Activated CD4-positive, alpha-beta T cell treated with anti-CD3 and anti-CD28 coated beads, Interleukin-2, amount 50 U/mL, for 48 hours (primary cell): ENCODE measurements around the gene ODAD3.
"Not testable (repeated sequence)": the region's sequence is repeated elsewhere in the genome, so short reads cannot be mapped to it uniquely, and the experiment has no call there.

Experiments used
- DNase-seq, 2 experiments: peaks; one replicate each; pipeline ENCODE4 v3.0.0-alpha.2; 2020

ODAD3 gene

GRCh38 chr19:11434703-11435056, 241 bp downstream of the ODAD3 start:
- no peak for DNase-seq

GRCh38 chr19:11433526-11433925, 1.4 kb downstream of the ODAD3 start:
- DNase-seq = not testable (repeated sequence)

- no peak for DNase-seq
Measured at GRCh38 chr19:11426656-11427055, 8.3 kb downstream of the ODAD3 start.

- DNase-seq = no peak
Measured at GRCh38 chr19:11425719-11426457, 9.0 kb downstream of the ODAD3 start.

- no peak for DNase-seq
Measured at GRCh38 chr19:11423791-11424181, 11.1 kb downstream of the ODAD3 start.

- DNase-seq = no peak
Measured at GRCh38 chr19:11423164-11423790, 11.6 kb downstream of the ODAD3 start.

- peak; percentile 79 to 84 for DNase-seq
Measured at GRCh38 chr19:11422163-11423065, 12.5 kb downstream of the ODAD3 start.

- DNase-seq = peak; percentile 47 to 56
Measured at GRCh38 chr19:11421371-11422098, 13.4 kb downstream of the ODAD3 start.

- peak; percentile 15 to 18 for DNase-seq
Measured at GRCh38 chr19:11420429-11421370, 14.2 kb downstream of the ODAD3 start.

GRCh38 chr19:11418549-11419506, 16.1 kb downstream of the ODAD3 start, which contains the start of gene RGL3:
Gene RGL3 (minus strand): TSS chr19:11419314. CDS start chr19:11419278, 36 bp downstream.
- no peak for DNase-seq

GRCh38 chr19:11418094-11418548, 16.8 kb downstream of the ODAD3 start:
- no peak for DNase-seq

- no peak for DNase-seq
Measured at GRCh38 chr19:11416346-11417052, 18.4 kb downstream of the ODAD3 start.

GRCh38 chr19:11414544-11414943, 20.4 kb downstream of the ODAD3 start:
- no peak for DNase-seq

GRCh38 chr19:11410682-11411081, 24.2 kb downstream of the ODAD3 start:
- DNase-seq = no peak

GRCh38 chr19:11408591-11408990, 26.3 kb downstream of the ODAD3 start:
- no peak for DNase-seq

GRCh38 chr19:11406703-11407236, 28.2 kb downstream of the ODAD3 start:
- not testable (repeated sequence) for DNase-seq

GRCh38 chr19:11405846-11406643, 28.9 kb downstream of the ODAD3 start:
- DNase-seq = peak; percentile 51 to 53

- no peak for DNase-seq
Measured at GRCh38 chr19:11404588-11405222, 30.2 kb downstream of the ODAD3 start.
